ENCODE measurements around the gene PPP1R15B.
A peak's percentile ranks its signal among the peaks of the same experiment; 100 is the strongest.

PPP1R15B gene

DNA sequence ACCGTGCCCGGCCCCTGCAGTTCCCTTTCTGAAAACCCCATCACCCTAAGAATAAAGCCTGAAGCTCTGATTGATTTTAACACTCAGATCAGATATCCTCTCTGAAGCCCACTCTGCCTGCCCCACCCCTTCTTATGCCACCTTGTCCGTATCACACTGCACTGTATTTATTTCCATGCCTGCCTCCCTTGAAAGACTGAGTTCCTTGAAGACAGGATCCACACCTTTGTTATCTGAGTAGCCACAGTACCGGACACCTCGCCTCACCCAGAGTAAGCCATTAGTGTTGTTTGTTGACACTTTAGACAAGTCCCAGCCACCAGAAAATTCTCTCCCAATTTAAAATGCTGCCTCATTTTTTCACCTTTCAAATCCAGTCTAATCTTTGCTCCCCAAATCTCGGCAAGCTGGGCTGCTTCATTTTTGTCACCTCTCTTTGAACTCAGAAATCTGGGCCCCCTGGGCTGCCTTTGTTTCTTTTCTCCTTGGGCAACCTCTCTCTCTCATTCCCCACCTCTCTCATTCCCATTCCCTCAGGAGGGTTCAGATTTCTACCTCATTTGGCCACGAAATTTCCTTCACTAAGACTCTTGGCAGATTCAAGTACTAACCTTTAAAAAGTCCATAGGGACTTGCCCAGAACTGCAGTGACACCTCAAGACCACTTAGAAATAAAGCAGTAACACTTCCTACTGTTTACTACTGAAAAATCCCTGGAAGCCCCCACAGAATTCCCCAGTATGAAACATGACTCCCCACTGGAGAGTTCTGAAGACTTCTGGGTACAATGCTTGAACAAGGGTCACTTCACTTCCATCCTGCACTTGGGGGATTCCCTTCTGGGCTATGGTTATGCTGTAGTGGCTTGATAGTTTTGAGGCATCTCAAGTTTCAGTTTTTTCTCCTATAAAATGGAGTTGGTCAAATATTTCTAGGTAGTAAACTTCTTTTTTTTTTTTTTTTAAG is 8.7 kb upstream of the PPP1R15B start:
- no peak for DNase-seq (ENCODE audit: low read depth)

DNA sequence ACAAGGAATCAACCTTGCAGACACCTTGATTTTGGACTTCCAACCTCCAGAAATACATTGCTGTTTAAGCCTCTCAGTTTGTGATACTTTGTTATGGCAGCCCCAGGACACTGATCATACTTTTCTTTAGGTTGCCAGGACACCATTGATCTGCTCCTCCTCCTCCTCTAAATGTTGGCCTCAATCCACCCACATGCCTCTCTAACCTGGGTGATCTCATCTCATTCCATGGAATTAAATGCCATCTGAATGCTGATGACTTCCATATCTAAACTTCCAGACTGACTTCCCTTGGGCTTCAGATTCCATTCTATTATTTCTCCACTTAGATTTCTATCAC is 7.4 kb upstream of the PPP1R15B start:
- no peak for DNase-seq (ENCODE audit: low read depth)

DNA sequence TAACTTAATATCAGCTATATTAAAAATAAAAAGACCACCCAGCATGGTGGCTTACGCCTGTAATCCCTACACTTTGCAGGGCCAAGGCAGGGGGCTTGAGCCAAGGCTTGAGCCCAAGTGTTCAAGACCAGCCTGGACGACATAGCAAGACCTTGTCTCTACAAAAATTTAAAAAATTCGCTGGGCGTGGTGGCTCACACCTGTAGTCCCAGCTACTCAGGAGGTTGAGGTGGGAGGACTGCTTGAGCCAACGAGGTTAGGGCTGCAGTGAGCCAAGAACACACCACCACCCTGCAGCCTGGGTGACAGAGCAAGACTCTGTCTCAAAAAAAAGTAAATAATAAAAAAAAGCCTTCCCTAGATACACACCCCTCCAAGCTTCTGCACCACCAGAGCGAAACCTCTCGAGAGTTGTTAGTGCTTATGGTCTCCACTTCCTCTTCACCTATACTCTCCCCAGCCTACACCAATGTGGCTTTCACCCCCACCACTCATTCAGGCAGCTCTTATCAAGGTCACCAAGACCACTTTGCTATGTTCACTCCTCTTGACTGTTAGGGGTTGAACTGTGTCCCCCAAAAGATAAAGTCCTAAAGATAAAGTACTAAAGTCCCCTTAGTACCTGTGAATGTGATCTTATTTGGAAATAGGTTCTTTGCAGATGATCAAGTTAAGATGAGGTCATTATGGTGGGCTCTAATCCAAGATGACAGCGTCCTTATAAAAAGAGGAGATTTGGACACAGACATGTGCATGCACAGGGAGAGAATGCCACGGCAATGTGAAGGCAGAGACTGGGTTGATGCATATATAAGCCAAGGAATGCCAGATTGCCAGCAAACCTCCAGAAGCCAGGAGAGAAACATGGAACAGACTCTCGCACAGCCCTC is 6.8 kb upstream of the PPP1R15B start:
- DNase-seq (ENCODE audit: low read depth), result peak; percentile 42

DNA sequence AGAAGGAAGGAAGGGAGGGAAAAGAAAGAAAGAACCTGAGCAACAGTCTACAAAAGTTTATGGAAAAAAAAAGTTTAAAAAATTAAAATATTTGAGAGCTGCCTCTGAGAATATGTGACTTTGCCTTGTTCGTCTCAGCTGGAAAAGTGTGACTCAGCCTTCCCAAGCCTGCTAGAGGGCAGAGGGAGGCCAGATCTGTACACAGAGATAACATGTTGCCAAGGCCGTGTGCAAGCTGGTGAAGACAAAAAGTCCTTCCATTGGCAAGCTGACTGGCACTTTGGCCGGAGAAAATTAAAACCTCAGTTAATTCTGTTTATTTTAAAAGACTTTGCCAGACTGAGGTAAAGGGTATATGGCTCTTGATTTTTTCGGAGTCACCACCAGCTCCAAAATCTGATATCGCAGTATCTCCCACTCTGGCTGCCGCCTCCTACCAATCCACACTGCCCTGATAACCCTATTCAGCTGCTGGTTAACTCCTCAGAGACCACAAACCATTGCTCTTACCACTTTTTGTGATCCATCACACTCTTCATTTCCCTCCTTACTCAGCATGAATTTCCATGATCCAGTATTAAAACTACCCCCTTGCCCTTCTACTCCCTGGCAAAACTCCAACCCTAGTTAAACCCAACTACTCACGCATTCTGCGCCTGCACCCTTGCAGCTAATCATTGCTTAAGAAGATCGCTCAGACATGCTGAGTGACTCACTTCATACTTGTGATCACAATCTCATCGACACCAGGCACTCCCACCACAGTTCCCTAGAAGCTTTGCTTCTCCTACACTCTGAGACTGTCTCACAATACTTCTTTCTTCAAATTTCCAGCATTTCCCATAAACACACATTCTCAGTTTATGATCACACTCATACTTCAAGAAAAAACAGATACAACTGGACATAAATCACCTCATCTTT is 5.7 kb upstream of the PPP1R15B start:
- peak; percentile 99 for DNase-seq (ENCODE audit: low read depth)

DNA sequence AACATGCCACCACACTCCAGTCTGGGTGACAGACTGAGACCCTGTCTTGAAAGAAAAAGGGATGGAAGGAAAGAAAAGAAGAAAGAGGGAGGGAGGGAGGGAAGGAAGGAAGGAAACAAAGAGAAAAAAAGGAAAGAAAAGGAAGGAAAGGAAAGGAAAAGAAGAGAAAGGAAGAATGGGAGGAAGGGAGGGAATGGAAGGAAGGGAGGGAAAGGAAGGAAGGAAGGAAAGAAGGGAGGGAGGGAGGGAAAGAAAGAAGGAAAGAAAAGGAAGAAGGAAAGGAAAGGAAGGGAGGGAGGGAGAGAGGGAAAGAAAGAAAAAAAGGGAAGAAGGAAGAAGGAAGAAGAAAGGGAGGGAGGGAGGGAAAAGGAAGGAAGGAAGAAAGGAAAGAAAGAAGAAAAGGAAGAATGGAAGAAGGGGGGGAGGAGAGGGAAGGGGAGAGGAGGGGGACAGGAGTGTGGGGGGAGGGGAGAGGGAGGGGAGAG is 5.0 kb upstream of the PPP1R15B start:
- DNase-seq (ENCODE audit: low read depth), result no peak

DNA sequence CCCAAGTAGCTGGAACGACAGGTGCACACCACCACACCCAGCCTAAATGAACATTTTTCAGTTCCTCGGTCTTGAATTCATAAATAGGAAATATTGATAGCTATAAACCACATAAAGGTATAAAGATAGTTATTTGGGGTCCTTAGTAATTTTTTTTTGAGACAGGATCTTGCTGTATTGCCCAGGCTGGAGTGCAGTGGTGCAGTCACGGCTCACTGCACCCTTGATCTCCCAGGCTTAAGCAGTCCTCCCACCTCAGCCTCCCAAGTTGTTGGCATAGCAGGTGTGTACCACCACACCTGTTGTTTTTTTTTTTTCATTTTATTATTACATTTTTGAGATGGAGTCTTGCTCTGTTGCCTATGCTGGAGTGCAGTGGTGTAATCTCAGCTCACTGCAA is 3.7 kb upstream of the PPP1R15B start:
- no peak for DNase-seq (ENCODE audit: low read depth)

DNA sequence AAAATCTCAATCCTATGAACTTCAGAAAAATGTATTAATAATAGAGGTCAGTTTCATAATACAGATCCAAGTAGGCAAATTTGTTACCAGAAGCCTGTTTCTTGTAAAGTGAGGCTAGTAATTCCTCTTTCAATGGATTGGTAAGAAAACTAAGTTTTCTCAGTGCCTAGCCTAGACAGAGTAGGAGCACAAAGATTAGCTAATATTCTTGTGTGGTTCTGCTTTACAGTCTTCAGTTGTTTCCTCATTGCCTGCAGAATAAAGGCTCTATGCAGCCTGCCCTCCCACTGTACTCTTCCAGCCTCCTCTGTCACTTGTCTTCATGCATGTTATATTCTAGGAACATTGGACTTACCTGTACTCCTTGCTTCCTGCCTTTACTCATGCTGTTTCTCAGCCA is 2.4 kb upstream of the PPP1R15B start:
- no peak for DNase-seq (ENCODE audit: low read depth)

DNA sequence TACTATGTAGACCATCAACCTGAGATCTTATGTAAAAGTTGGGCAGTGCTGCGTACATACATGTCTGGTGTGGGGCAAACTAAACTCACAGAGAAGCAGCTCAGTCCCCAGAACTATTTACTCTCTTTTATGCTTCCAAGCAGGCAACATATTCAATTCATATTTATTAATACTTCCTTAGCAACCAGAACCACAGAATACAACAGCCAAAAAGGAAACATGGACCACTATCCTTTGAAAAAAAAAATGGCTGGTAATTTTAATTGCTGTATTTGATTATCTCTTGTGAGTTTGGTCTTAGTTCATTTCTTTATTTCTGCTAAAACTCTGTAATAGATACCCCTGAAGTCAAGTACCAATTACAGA is 1.5 kb upstream of the PPP1R15B start:
- DNase-seq (ENCODE audit: low read depth), result no peak

DNA sequence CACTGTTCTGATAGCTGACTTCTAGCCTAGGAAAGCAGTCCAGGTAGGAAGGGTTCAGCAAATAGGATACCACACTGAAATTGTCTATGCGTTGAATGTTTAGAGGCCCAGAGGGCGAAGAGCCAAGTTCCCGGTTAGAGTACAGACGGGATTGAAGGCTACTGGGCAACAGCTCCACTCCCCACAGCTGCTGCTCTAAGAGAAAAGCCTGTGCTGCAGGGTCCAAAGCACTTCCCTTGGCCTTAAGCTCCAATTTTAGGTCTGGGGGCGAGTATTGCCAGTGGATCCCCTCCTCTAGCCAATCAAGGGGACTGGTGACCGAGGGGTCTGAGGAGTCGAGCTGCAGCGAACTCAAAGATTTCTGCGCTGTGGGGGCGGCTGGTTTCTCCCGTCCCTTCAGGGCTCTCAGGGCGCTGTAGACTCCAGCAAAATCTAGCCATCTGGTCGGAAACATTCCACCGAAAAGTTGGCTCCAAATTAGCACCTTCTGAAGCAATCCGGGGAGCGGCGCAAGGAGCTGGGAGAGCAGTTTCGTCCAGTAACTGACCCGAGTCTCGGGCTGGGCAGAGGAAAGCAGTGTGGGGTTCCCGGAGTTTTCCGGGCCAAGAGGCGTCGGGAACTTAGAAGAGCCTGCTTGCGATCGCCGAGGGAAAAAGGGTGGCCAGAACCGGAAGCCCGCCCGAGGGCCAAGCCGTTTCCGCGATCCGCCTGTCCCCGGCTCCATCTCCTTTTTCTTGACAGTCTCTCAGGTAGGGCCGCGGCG is 748 bp downstream of the PPP1R15B start:
- DNase-seq (ENCODE audit: low read depth), result peak; percentile 59

DNA sequence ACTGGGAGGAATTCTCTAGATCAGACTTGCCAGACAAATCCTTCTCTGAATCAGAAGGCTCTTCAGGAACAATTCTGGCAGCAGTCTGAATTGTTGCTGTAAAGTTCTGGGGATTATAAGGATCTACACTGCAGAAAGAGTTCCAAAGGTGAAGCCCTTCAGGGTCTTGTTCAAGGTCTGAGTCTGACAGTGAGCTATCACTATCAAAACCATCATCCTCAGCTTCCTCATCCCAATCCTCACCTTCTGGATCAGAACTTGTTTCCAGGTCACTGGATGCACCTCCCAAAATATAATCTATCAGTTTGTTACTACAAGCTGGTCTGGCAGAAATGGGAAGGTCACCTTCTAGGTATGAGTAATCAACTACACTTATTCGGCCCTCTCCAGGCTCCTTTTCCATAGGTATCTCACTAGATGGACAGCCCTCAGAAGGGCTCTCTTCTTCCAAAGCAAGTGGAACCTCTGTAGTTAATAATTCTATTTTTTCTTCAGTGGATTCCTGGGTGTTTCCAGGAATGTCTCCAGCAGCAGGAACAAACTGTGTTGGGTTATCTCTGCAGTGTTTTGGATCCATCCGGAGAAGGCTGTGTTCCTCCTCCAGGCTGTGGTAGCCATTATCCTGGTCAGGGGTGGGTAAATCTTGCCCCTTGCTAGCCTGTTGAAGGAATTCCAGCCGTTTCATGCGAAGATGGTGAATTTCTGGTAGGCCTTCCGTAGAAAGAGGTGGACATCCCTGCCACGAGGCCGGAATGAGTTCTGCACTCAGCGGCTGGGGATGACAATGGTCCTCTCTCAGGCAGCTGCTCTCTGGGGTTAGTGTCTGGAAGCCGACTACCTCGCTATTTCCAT is 1.6 kb downstream of the PPP1R15B start:
- DNase-seq (ENCODE audit: low read depth), result no peak

DNA sequence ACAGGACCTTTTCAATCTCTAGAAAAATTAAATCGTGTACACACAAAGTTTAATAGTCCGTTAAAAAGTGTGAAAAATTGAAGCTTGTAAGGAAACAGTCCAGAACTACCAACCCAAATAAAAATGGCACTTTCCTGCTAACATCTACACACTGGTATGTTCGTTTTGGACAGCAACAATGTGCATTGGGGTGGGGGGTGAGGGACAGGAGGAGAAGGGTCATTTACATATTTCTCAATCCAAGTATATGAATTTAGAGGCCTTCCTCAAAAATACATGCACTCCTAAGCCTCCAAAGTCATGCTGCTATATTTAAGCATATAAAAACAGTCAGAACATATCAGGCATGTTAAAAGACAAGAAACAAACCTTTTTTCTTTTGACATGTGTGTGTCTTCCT is 2.5 kb downstream of the PPP1R15B start:
- DNase-seq (ENCODE audit: low read depth), result no peak

DNA sequence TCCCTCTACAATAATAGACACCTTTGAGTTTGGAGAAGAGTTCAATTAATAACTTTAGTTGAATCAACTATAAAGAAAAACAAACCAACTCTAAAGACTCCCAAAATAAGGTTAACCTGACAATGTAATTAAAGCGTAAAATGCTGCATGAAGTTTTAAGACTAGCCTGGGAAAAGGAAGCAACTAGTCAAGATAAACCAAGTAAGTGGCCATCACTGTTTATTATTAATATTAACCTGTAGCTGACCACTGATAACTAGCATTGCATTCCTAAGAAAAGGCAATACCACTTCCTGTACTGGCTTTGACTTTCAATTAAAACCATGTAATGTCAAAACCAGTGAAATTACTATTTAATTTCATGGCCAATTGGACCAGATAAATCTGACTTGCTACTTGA is 3.0 kb downstream of the PPP1R15B start:
- no peak for DNase-seq (ENCODE audit: low read depth)

DNA sequence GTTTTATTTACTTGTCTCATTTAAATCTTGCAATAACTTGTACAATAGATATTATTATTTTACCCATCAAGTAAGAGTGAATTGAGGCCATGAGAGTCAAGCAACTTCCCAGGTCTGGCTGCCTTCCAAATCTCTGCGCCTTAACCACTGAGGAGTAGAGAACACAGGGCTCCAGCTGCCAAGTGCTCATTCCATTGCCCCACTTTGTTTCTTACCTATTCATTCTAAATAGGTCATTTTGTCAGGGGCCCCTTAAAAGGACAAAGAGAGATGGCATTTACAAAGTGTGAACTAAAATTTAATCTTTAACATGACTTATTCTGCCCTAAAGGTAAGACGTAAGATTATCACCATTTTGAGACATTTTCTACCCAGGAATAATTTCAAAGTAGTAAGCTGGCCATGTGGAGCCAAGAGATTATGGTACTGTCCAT is 3.5 kb downstream of the PPP1R15B start:
- peak; percentile 85 for DNase-seq (ENCODE audit: low read depth)

DNA sequence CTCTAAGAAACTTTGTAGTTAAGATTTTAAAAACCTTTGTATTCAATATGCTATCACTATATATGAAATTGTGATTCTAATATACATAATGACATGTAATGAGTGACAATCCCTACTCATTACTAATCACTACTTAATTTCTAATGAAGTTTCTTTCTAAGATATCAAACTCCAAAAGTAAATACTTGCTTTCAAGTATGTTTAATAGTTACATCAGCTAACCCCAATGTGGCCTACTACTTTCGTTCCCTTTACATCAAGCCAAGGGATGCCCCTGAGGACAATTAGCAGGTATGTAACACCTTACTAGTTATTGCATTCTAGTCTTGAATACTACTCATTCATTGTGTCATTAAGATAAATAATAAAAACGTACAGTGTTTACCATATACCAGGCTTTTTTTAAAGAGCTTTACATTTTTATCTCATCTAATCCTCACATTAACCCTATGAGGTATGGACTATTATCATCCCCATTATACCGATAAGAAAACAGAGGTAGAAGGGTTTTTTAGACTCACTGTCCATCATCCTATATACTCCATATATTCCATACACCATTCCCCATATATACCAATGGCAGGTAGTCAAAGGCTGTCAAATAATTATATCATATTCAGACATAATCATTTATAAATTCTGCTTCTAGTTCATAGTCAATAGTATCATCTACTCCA is 4.2 kb downstream of the PPP1R15B start:
- no peak for DNase-seq (ENCODE audit: low read depth)

DNA sequence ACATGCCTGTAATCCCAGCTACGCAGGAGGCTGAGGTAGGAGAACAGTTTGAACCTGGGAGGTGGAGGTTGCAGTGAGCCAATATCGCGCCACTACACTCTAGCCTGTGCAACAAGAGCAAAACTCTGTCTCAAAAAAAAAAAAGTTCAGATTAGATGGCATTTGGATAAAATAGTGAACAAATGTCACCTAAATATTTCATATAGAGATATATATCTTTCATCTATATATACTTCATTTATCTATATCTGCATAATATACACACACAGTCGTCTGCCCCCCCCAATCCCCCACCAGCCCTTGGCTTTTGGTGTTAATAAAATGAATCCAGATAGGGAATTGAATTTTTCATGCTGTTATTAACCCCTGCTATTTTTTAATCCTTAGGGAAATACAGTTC is 5.0 kb downstream of the PPP1R15B start:
- no peak for DNase-seq (ENCODE audit: low read depth)

DNA sequence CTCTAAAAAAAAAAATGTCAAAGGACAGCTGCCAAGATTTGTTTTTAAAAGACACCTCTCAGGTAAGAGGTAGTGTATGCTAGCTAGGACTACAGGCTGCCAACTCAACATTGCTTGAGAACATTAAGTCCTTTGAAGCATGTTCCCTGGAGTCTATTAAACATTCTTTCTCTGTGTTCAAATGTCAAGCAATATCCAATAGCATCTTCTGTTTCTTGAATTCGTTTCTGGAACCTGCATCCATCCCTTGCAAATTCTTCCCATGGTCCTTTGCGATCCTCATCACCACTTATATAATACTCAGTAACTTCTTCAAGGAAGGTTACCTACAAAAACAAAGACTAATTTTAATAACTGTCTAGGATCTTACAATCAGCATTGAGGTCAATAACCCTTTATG is 5.6 kb downstream of the PPP1R15B start:
- DNase-seq (ENCODE audit: low read depth), result no peak

DNA sequence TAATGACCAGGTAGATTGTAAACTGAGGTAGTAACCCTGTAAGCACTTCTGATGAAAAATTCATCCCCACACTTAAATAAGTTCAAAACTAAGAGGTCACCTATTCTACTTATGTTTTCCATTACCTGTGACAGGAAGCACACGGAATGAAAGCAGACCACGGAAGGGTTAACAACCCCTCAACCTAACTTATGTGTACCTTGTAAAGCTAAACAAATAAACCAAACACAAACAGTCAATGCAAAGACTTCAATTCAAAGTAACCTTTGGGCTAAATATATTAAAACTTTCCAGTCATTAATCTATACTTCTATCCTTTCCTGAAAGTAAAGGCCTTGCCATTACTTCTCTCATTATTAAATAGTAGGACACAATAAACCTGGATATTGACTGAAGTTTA is 7.0 kb downstream of the PPP1R15B start:
- no peak for DNase-seq (ENCODE audit: low read depth)

DNA sequence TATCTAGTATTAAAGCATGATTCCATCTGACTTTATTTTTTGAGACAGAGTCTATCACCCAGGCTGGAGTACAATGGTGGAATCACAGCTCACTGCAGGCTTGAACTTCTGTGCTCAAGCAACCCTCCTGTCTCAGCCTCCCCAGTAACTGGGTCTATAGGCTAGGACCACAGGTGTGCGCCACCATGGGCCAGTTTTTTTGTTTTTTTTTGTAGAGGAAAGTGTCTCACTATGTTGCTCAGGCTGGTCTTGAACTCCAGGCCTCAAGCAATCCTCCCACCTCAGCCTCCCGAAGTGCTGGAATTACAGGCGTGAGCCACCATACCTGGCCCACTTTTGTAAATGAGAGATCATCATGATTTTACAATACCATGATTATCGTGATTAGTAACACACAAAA is 9.2 kb downstream of the PPP1R15B start:
- DNase-seq (ENCODE audit: low read depth), result no peak

DNA sequence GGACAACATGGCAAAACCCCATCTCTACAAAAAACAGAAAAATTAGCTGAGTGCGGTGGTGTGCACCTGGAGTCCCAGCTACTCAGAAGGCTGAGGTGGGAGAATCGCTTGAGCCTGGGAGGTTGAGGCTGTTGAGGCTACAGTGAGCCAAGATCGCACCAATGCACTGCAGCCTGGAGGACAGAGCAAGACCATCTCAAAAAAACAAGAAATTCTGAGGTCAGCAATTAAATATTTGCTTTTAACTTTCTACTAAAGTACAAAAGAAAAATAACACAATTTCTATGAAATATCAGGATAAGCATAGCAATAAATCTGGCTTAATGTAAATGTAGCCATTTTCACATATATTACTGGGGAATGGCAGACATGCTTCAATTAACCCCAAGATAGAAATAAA is 9.9 kb downstream of the PPP1R15B start:
- no peak for DNase-seq (ENCODE audit: low read depth)

All from iris pigment epithelial cell (primary cell).